ENCODE results near the gene SND1. TPM values are rescaled to one million over a fixed set of nuclear protein-coding genes. Genes with fewer than 3 reads are reported as not detected.
A peak's percentile ranks its signal among the peaks of the same experiment; 100 is the strongest.

The SND1 gene
- polyA plus RNA-seq, 4 donors = 47.2 to 148 (median 92.2) TPM

GRCh38 chr7:127913686-127914085, 261.7 kb downstream of the SND1 start:
- FAIRE-seq (no peak), DNase-seq (no peak)
- Histone ChIP-seq H3K4me3 (ENCODE audit: low read depth in 1 of 3, low read length in 3 of 3) (no peak overlapping the region), H3K36me3 (ENCODE audit: control insufficient read depth in 3 of 3, insufficient read depth in 2 of 3, low read depth in 1 of 3, low read length in 3 of 3) (peaks cover 0 to 5% (median 0%) of the 10 kb centered on the region in 3 donors), H3K27me3 (ENCODE audit: control insufficient read depth in 3 of 3, insufficient read depth in 3 of 3, low read length in 3 of 3) (no peaks in the 10 kb centered on the region), H3K9me3 (ENCODE audit: control insufficient read depth in 2 of 2, insufficient read depth in 1 of 2, low read depth in 1 of 2, low read length in 1 of 2) (no peaks in the 10 kb centered on the region), H3K27ac (ENCODE audit: low read depth in 1 of 3, low read length in 2 of 3) (no peak overlapping the region), H3K4me1 (ENCODE audit: control insufficient read depth in 3 of 3, insufficient read depth in 2 of 3, low read depth in 1 of 3, low read length in 2 of 3) (peaks cover 0 to 14% (median 4%) of the 10 kb centered on the region in 3 donors)
- WGBS, 3 donors = 65 to 88% (median 78%) methylated on average over 2 of the region's 2 CpGs

- Histone ChIP-seq H3K9me3 (ENCODE audit: control insufficient read depth in 2 of 2, insufficient read depth in 1 of 2, low read depth in 1 of 2, low read length in 1 of 2) (no peaks in the 10 kb centered on the region), H3K4me1 (ENCODE audit: control insufficient read depth in 3 of 3, insufficient read depth in 2 of 3, low read depth in 1 of 3, low read length in 2 of 3) (peaks cover 0 to 6% (median 4%) of the 10 kb centered on the region in 3 donors), H3K4me3 (ENCODE audit: low read depth in 1 of 3, low read length in 3 of 3) (no peak overlapping the region), H3K36me3 (ENCODE audit: control insufficient read depth in 3 of 3, insufficient read depth in 2 of 3, low read depth in 1 of 3, low read length in 3 of 3) (peaks cover 0 to 5% (median 0%) of the 10 kb centered on the region in 3 donors), H3K27ac (ENCODE audit: low read depth in 1 of 3, low read length in 2 of 3) (no peak overlapping the region), H3K27me3 (ENCODE audit: control insufficient read depth in 3 of 3, insufficient read depth in 3 of 3, low read length in 3 of 3) (no peaks in the 10 kb centered on the region)
- FAIRE-seq (no peak), DNase-seq (no peak)
- 95 to 97% (median 96%) methylated on average over 6 of the region's 6 CpGs for WGBS, 3 donors
These were observed 262.7 kb downstream of the SND1 start for GRCh38 chr7:127914693-127915092.

GRCh38 chr7:127916735-127917134, 264.7 kb downstream of the SND1 start:
- H3K4me1 ChIP-seq (ENCODE audit: control insufficient read depth in 3 of 3, insufficient read depth in 2 of 3, low read depth in 1 of 3, low read length in 2 of 3) = peaks cover 0 to 6% (median 4%) of the 10 kb centered on the region in 3 donors
- no peak for FAIRE-seq

GRCh38 chr7:127918130-127918529, 266.1 kb downstream of the SND1 start:
- H3K4me3 ChIP-seq (ENCODE audit: low read depth in 1 of 3, low read length in 3 of 3) = no peak overlapping the region
- H3K4me1 ChIP-seq (ENCODE audit: control insufficient read depth in 3 of 3, insufficient read depth in 2 of 3, low read depth in 1 of 3, low read length in 2 of 3) = peaks cover 0 to 5% (median 4%) of the 10 kb centered on the region in 3 donors
- FAIRE-seq (no peak), DNase-seq (no peak)
- H3K27me3 ChIP-seq (ENCODE audit: control insufficient read depth in 3 of 3, insufficient read depth in 3 of 3, low read length in 3 of 3) = no peaks in the 10 kb centered on the region
- H3K36me3 ChIP-seq (ENCODE audit: control insufficient read depth in 3 of 3, insufficient read depth in 2 of 3, low read depth in 1 of 3, low read length in 3 of 3) = no peaks in the 10 kb centered on the region
- no peaks in the 10 kb centered on the region for H3K9me3 ChIP-seq (ENCODE audit: control insufficient read depth in 2 of 2, insufficient read depth in 1 of 2, low read depth in 1 of 2, low read length in 1 of 2)
- peak overlapping the region in 1 of 3 donors; percentile 14 for H3K27ac ChIP-seq (ENCODE audit: low read depth in 1 of 3, low read length in 2 of 3)
- whole genome bisulfite sequencing, 3 donors = 82 to 88% (median 83%) methylated on average over 8 of the region's 8 CpGs

More at GRCh38 chr7:127916735-127917134, 264.7 kb downstream of the SND1 start:
- Histone ChIP-seq H3K36me3 (ENCODE audit: control insufficient read depth in 3 of 3, insufficient read depth in 2 of 3, low read depth in 1 of 3, low read length in 3 of 3) (no peaks in the 10 kb centered on the region), H3K27ac (ENCODE audit: low read depth in 1 of 3, low read length in 2 of 3) (no peak overlapping the region), H3K9me3 (ENCODE audit: control insufficient read depth in 2 of 2, insufficient read depth in 1 of 2, low read depth in 1 of 2, low read length in 1 of 2) (no peaks in the 10 kb centered on the region), H3K4me3 (ENCODE audit: low read depth in 1 of 3, low read length in 3 of 3) (no peak overlapping the region), H3K27me3 (ENCODE audit: control insufficient read depth in 3 of 3, insufficient read depth in 3 of 3, low read length in 3 of 3) (no peaks in the 10 kb centered on the region)
- WGBS, 3 donors = 89 to 99% (median 96%) methylated on average over 3 of the region's 3 CpGs
- DNase-seq = no peak

DNA sequence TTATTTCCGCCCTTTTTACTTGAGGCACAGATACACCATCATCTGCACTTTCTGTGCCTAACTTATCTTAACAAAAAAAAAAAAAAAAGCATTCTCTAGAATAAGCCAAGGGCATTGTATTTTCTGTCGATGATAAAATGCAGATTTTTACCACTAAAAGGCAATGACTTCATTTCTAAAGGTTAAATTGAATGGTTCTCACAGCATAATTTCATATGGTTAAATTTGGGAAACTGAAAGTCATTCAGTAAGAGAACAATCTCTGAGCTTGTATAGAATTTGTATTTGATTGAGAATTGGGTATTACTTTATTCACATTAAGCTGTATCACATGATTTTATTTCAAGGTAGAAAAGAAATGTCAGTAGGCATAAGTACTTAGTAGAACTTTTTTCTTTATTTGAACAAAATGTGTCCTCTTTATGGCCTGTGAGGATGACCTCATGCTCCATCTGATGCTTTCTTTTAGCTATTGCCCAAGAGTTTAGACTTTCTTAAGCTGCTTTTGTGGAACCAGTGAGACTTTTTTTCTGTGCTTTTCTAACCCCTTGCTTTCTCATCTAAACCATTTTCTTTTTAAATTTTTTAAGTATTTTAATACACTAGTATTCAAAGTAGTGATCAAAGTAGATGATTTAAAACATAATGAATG, 268.9 kb downstream of the SND1 start:
- DNase-seq = no peak

GRCh38 chr7:127922656-127923055, 270.7 kb downstream of the SND1 start:
- H3K4me3 ChIP-seq (ENCODE audit: low read depth in 1 of 3, low read length in 3 of 3) = no peak overlapping the region
- H3K9me3 ChIP-seq (ENCODE audit: control insufficient read depth in 2 of 2, insufficient read depth in 1 of 2, low read depth in 1 of 2, low read length in 1 of 2) = no peaks in the 10 kb centered on the region
- H3K4me1 ChIP-seq (ENCODE audit: control insufficient read depth in 3 of 3, insufficient read depth in 2 of 3, low read depth in 1 of 3, low read length in 2 of 3) = peaks cover 0 to 7% (median 4%) of the 10 kb centered on the region in 3 donors
- 100% methylated on average over 1 of the region's 1 CpG for WGBS, 3 donors
- DNase-seq = no peak
- FAIRE-seq = no peak
- H3K27ac ChIP-seq (ENCODE audit: low read depth in 1 of 3, low read length in 2 of 3) = no peak overlapping the region
- peaks cover 0 to 2% (median 0%) of the 10 kb centered on the region in 3 donors for H3K36me3 ChIP-seq (ENCODE audit: control insufficient read depth in 3 of 3, insufficient read depth in 2 of 3, low read depth in 1 of 3, low read length in 3 of 3)
- H3K27me3 ChIP-seq (ENCODE audit: control insufficient read depth in 3 of 3, insufficient read depth in 3 of 3, low read length in 3 of 3) = no peaks in the 10 kb centered on the region

More for the DNA sequence above, 268.9 kb downstream of the SND1 start:
- WGBS, 3 donors = 85 to 93% (median 89%) methylated on average over 2 of the region's 2 CpGs
- Histone ChIP-seq H3K27me3 (ENCODE audit: control insufficient read depth in 3 of 3, insufficient read depth in 3 of 3, low read length in 3 of 3) (no peaks in the 10 kb centered on the region), H3K4me1 (ENCODE audit: control insufficient read depth in 3 of 3, insufficient read depth in 2 of 3, low read depth in 1 of 3, low read length in 2 of 3) (no peaks in the 10 kb centered on the region), H3K4me3 (ENCODE audit: low read depth in 1 of 3, low read length in 3 of 3) (no peak overlapping the region), H3K27ac (ENCODE audit: low read depth in 1 of 3, low read length in 2 of 3) (no peak overlapping the region), H3K9me3 (ENCODE audit: control insufficient read depth in 2 of 2, insufficient read depth in 1 of 2, low read depth in 1 of 2, low read length in 1 of 2) (no peaks in the 10 kb centered on the region), H3K36me3 (ENCODE audit: control insufficient read depth in 3 of 3, insufficient read depth in 2 of 3, low read depth in 1 of 3, low read length in 3 of 3) (peaks cover 0 to 2% (median 0%) of the 10 kb centered on the region in 3 donors)
- FAIRE-seq = no peak

DNA sequence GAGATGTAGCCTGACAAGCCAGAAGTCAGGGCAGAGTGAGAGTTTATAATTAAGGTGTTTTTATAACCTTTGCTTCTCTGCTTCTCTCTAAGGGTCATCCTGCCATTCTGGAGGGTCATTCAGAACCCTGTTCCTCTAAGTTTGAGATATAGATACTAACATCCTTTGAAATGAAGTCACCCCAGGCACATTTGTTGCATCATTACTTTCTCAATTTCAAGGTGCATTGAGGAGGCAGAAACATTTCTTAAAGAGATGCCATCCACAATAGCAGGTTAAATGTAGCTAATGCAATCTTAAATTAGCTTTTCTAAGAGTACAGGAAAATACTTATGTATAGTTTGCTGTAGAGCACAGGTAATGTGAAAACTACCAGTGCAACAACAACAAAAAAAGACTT, 272.9 kb downstream of the SND1 start:
- Histone ChIP-seq H3K36me3 (ENCODE audit: control insufficient read depth in 3 of 3, insufficient read depth in 2 of 3, low read depth in 1 of 3, low read length in 3 of 3) (peaks cover 0 to 9% (median 3%) of the 10 kb centered on the region in 3 donors), H3K27ac (ENCODE audit: low read depth in 1 of 3, low read length in 2 of 3) (no peak overlapping the region), H3K4me3 (ENCODE audit: low read depth in 1 of 3, low read length in 3 of 3) (no peak overlapping the region), H3K4me1 (ENCODE audit: control insufficient read depth in 3 of 3, insufficient read depth in 2 of 3, low read depth in 1 of 3, low read length in 2 of 3) (peaks cover 0 to 10% (median 7%) of the 10 kb centered on the region in 3 donors), H3K27me3 (ENCODE audit: control insufficient read depth in 3 of 3, insufficient read depth in 3 of 3, low read length in 3 of 3) (no peaks in the 10 kb centered on the region), H3K9me3 (ENCODE audit: control insufficient read depth in 2 of 2, insufficient read depth in 1 of 2, low read depth in 1 of 2, low read length in 1 of 2) (no peaks in the 10 kb centered on the region)
- FAIRE-seq (no peak), DNase-seq (no peak)

- WGBS, 3 donors = 84 to 93% (median 86%) methylated on average over 3 of the region's 3 CpGs
- H3K36me3 ChIP-seq (ENCODE audit: control insufficient read depth in 3 of 3, insufficient read depth in 2 of 3, low read depth in 1 of 3, low read length in 3 of 3) = peaks cover 0 to 13% (median 5%) of the 10 kb centered on the region in 3 donors
- no peak for FAIRE-seq
- H3K4me3 ChIP-seq (ENCODE audit: low read depth in 1 of 3, low read length in 3 of 3) = no peak overlapping the region
- no peaks in the 10 kb centered on the region for H3K27me3 ChIP-seq (ENCODE audit: control insufficient read depth in 3 of 3, insufficient read depth in 3 of 3, low read length in 3 of 3)
- peaks cover 5 to 17% (median 10%) of the 10 kb centered on the region in 3 donors for H3K4me1 ChIP-seq (ENCODE audit: control insufficient read depth in 3 of 3, insufficient read depth in 2 of 3, low read depth in 1 of 3, low read length in 2 of 3)
- DNase-seq = peak in 1 of 2 donors; percentile 37
- peaks cover 0 to 8% of the 10 kb centered on the region in 2 donors for H3K9me3 ChIP-seq (ENCODE audit: control insufficient read depth in 2 of 2, insufficient read depth in 1 of 2, low read depth in 1 of 2, low read length in 1 of 2)
- H3K27ac ChIP-seq (ENCODE audit: low read depth in 1 of 3, low read length in 2 of 3) = no peak overlapping the region
These were observed 275.3 kb downstream of the SND1 start for GRCh38 chr7:127927348-127927696.

- H3K27me3 ChIP-seq (ENCODE audit: control insufficient read depth in 3 of 3, insufficient read depth in 3 of 3, low read length in 3 of 3) = no peaks in the 10 kb centered on the region
- no peak for DNase-seq
- peaks cover 4 to 13% (median 8%) of the 10 kb centered on the region in 3 donors for H3K36me3 ChIP-seq (ENCODE audit: control insufficient read depth in 3 of 3, insufficient read depth in 2 of 3, low read depth in 1 of 3, low read length in 3 of 3)
- FAIRE-seq = no peak
- H3K4me1 ChIP-seq (ENCODE audit: control insufficient read depth in 3 of 3, insufficient read depth in 2 of 3, low read depth in 1 of 3, low read length in 2 of 3) = peaks cover 5 to 17% (median 10%) of the 10 kb centered on the region in 3 donors
- no peak overlapping the region for H3K4me3 ChIP-seq (ENCODE audit: low read depth in 1 of 3, low read length in 3 of 3)
- H3K27ac ChIP-seq (ENCODE audit: low read depth in 1 of 3, low read length in 2 of 3) = no peak overlapping the region
- WGBS, 3 donors = 88 to 93% (median 91%) methylated on average over 3 of the region's 3 CpGs
- H3K9me3 ChIP-seq (ENCODE audit: control insufficient read depth in 2 of 2, insufficient read depth in 1 of 2, low read depth in 1 of 2, low read length in 1 of 2) = peaks cover 0 to 8% of the 10 kb centered on the region in 2 donors
These were observed 276.2 kb downstream of the SND1 start for GRCh38 chr7:127928222-127928621.
